Breast epithelium (tissue), 3 donors: Measurements from ENCODE around the gene OR7G1.

Source experiments
- POLR2A ChIP-seq: fragments of 450-650 bp; IDR thresholded peaks from one replicate; pipeline ENCODE4 v1.6.1; 2016; ENCODE audit warnings: antibody characterized with exemption, mild to moderate bottlenecking, moderate library complexity
- POLR2AphosphoS5 ChIP-seq, 3 donors: sonication (generic); formaldehyde crosslinking; IDR thresholded peaks; one replicate each; pipeline ENCODE4 v1.6.1; 2017; ENCODE audit warnings: antibody characterized with exemption in 3 of 3
- TF ChIP-seq, protein P1 (sequence below), 3 donors: fragments of 450-650 bp; IDR thresholded peaks; one replicate each; pipeline ENCODE4 v1.5.1; 2016 to 2017; ENCODE audit warnings: antibody characterized with exemption in 3 of 3, mild to moderate bottlenecking in 3 of 3, moderate library complexity in 3 of 3

DNA sequence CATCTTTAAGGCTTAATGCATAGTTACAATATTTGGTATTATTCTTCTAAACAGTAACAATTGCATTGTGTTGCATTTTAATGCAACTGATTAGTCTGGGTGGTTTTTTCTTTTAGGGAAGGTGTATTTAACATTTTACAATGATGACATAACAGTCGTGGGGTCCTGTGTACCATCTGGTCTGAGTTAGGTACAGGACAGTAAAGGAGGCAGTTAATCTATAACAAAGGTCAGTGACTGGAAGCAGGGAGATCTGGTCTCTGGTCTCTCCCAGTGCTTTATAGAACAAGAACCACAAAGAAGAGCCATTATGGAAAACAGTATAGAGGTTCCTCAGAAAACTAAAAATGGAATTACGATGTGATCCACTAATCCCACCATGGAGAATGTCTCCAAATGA lies 5.6 kb downstream of the OR7G1 start:
- TF ChIP-seq, protein P1, sequence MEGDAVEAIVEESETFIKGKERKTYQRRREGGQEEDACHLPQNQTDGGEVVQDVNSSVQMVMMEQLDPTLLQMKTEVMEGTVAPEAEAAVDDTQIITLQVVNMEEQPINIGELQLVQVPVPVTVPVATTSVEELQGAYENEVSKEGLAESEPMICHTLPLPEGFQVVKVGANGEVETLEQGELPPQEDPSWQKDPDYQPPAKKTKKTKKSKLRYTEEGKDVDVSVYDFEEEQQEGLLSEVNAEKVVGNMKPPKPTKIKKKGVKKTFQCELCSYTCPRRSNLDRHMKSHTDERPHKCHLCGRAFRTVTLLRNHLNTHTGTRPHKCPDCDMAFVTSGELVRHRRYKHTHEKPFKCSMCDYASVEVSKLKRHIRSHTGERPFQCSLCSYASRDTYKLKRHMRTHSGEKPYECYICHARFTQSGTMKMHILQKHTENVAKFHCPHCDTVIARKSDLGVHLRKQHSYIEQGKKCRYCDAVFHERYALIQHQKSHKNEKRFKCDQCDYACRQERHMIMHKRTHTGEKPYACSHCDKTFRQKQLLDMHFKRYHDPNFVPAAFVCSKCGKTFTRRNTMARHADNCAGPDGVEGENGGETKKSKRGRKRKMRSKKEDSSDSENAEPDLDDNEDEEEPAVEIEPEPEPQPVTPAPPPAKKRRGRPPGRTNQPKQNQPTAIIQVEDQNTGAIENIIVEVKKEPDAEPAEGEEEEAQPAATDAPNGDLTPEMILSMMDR (IDR thresholded peaks at IDR 0.05), result no peak
- TF ChIP-seq POLR2A (no peak), POLR2AphosphoS5 (IDR thresholded peaks at IDR 0.05) (no peak)
